GM18526 (cell line): Measurements from ENCODE around the gene VARS2.

ENCODE experiments used
- POLR2A ChIP-seq: IDR thresholded peaks from 3 replicates; pipeline ENCODE4 v1.6.1; 2011; ENCODE audit not compliant: insufficient read length; ENCODE audit errors: extremely low read depth

Gene VARS2

DNA sequence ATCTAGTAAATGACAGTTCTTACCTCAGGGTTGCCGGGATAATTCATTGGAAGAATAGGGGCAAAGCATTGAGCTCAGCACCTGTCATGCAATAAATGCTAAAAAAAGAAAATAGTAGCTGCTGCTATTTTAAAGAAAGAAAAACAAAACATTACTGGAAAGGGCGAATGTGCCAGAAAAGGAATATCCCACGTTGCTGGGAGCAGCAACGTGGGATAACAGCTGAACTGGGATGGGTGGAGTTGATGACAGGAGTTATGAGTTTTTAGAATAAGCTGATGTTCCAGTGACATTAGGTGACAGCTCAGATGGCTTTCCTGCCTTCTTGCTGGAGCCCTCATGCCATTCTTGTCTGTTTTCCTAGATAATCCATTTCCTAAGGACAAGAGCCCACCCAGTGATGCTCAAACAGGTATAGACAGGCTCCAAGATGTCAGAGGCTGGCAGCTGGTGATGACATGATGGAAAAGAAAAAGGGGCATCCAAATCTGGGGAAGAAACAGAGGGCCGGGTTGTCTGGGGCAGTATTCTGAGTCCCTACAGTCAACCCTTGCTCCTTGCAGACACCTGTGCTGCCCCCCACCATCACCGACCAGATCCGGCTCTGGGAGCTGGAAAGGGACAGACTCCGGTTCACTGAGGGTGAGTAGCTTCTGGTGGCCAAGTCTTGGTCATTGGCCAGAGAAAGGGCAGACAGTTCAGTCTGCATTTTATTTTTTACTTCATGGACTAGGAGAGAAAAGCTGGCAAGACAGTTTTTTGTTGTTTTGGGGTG is 1.1 kb upstream of the VARS2 start:
- TF ChIP-seq POLR2A: no peak

DNA sequence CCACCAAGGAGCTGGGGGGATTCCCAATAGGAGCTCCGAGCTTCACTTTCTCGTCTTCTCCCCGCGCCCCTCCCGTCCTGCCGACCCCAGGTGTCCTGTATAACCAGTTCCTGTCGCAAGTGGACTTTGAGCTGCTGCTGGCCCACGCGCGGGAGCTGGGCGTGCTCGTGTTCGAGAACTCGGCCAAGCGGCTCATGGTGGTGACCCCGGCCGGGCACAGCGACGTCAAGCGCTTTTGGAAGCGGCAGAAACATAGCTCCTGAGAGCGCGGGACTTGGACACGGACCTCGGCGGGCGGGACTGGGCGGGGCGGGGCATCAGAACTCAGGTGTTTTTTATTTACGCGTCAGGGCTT is 340 bp upstream of the VARS2 start:
- TF ChIP-seq POLR2A: no peak

GRCh38 chr6:30914854-30915590 is 984 bp downstream of the VARS2 start:
- TF ChIP-seq POLR2A: no peak

DNA sequence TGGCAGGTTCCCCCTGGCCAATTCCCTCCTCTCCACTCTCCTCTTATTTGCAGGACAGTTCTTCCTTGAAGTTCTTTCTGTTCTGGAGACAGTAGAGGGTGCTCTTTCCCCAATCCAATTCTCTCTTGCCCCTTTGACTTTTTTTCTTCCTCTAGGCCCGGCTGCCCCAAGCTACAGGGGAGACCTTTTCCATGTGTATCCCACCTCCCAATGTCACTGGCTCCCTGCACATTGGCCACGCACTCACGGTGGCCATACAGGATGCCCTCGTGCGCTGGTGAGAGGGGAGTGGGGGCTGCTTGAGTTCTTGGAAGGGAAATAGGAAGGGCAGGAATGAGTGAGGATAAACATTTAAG is 1.5 kb downstream of the VARS2 start:
- TF ChIP-seq POLR2A: no peak

GRCh38 chr6:30917041-30917440 is 3.0 kb downstream of the VARS2 start:
- no peak for TF ChIP-seq POLR2A

DNA sequence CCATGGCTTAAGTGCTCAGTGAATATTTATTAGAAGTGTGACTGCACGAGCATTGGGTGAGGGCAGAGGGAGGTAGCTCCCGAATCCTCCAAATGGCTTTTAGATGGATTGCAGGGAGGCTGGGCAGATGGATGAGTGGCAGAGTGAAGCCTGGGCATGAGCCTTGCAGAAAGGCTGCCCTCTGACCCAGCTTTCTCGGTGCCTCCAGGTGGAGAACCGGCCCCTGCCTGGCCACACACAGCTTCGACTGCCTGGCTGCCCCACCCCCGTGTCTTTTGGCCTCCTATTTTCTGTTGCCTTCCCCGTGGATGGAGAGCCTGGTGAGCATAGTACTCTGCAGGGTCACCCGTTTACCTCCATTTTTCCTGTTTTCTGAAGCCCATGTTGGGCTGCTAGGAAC is 3.4 kb downstream of the VARS2 start:
- TF ChIP-seq POLR2A: no peak

DNA sequence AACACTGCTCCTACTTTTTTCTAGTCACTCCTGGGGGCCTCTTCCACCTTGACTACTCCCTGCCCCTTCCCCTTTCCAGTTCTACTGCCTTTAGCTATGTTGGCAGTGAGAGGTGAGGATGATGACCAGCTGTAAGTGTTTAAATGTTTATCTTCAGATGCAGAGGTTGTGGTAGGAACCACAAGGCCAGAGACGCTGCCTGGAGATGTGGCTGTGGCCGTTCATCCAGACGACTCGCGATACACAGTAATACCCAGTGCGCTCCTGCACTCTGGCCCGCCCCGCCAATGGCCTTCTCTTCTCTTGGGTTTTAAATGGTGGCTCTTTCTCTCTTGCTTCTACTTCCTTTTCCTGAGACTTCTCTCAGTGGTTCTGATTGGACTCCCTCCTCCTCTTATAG is 4.6 kb downstream of the VARS2 start:
- TF ChIP-seq POLR2A: no peak

- no peak for TF ChIP-seq POLR2A
Observed at GRCh38 chr6:30922447-30922852, 8.4 kb downstream of the VARS2 start.

DNA sequence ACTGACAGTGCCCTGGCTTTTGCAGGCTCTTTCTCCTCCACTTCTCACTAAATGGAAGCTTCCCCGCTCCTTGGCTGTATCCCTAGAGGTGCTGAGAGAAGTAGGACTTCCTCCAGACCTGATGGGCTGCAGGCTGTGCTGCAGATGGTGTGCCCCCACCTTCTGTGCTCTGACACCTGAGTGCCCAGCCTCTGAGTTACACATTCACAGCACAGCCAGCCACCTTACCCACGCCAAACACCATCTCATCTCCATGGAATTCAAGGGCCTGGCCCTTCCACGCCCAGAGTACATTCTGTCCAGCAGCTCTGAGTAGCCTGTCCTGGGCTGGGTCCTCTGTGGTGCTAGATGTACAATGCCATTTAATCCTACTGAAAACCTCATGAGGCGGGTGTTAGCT is 12.6 kb downstream of the VARS2 start:
- no peak for TF ChIP-seq POLR2A

- no peak for TF ChIP-seq POLR2A
Observed at GRCh38 chr6:30928677-30929076, 14.6 kb downstream of the VARS2 start.

DNA sequence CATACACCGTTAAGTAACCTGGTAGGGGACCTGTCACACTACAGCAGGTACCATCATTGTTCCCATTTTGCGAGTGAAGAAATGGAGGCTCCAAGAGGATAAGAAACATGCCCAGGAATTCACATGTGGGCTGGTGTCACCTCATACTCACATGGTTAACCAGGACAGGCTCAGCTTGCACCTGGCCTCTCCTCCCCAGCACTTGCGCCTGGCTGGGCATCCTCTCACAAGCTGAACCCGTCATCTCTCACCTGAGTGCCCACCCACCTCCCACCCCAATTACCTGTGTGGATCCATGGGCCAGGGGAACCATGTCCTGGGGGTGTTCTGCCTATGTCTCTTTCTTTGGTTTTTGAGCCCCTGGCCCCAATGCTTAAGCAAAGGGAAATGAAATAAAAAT is 16.5 kb downstream of the VARS2 start:
- TF ChIP-seq POLR2A: no peak

- no peak for TF ChIP-seq POLR2A
Observed at GRCh38 chr6:30931272-30931671, 17.2 kb downstream of the VARS2 start.

GRCh38 chr6:30931969-30932645 is 18.1 kb downstream of the VARS2 start, which contains the start of gene SFTA2:
TSS of gene SFTA2 (minus strand) at chr6:30932170. CDS start at chr6:30932096, 74 bp downstream.
- no peak for TF ChIP-seq POLR2A

GRCh38 chr6:30932665-30933365 is 18.8 kb downstream of the VARS2 start:
- no peak for TF ChIP-seq POLR2A

- TF ChIP-seq POLR2A: no peak
Observed at GRCh38 chr6:30935018-30935417, 21.0 kb downstream of the VARS2 start.
